HG03108 (cell line): ENCODE data around the gene PPME1.
"Not testable (repeated sequence)": the region's sequence is repeated elsewhere in the genome, so short reads cannot be mapped to it uniquely, and the experiment has no call there.

Source experiments
- ATAC-seq: cut with Tn5 transposase; IDR thresholded peaks from one replicate; pipeline ENCODE4 v1.9.1; 2021; ENCODE audit warnings: moderate library complexity; ENCODE audit not compliant: unreplicated experiment

The PPME1 gene

DNA sequence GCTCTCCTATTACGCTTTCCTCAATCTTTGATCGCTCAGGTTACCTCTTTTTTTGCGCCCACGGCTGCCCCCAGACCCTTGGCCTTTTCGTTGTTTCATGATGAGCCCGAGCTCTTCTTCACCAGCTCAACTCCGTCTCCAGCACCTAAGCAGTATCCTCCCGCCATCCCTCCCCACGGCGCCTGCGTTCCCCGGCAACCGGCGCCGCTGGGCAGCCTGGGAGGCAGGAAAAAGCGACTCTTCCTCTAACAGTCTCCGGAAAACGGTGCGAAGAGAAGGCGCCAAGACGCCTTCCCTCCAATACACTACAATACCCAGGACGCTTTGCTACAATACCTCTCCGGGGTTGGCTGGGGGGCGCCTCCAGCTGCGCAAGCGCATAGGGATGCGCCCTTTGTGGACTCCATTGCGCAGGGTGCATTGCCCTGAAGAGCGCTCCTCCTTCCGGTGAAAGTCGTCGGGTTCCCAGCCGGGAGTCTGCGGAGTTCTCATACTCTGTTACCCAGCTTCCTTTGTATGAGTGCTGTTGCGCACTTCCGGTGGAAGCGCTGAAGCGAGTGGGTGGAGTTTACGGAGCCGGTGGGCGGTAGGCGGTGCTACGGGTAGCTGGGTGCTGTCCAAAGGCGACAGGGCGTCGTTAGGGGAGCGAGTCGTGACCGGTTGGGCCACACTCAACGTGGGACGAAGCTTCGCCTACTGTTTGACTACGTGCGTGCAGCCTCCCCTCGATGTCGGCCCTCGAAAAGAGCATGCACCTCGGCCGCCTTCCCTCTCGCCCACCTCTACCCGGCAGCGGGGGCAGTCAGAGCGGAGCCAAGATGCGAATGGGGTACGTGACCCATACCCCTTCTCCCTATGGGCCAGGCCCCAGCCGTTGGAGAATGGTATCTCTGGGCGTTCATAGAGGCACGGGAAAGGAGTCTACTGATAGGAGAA is at the start of gene PPME1, which contains the start of gene C2CD3:
Gene PPME1 (plus strand): TSS at position 596 of the 936 bp plus-strand sequence. CDS start 133 bp downstream, at position 729.
Gene C2CD3 (minus strand): TSS at position 309 of the 936 bp plus-strand sequence. CDS start 210 bp downstream, at position 99.
- peak; percentile 95 for ATAC-seq

DNA sequence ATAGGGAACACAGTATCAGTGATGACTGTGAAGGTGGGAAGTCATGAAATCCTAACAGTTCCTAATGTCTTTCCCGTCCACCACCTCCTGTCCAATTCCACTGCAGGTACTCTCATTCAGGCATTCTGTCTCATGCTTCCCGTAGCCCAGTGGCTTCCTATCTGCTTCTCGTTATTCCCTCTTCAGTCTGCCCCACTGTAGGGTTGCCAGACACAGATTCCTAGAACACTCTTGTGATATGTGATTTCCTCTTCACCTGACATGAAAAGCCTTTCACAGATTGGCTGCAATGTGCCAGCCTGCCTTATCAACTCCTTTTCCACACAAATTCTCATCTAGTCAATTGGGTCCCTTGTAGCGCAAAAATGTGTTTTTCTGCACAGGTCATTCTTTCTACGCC is 49.3 kb upstream of the PPME1 start:
- no peak for ATAC-seq

- no peak for ATAC-seq
Measured at GRCh38 chr11:74123008-74123448, 48.1 kb upstream of the PPME1 start.

- not testable (repeated sequence) for ATAC-seq
Measured at GRCh38 chr11:74129121-74129520, 42.0 kb upstream of the PPME1 start.

- ATAC-seq: no peak
Measured at GRCh38 chr11:74132833-74133232, 38.3 kb upstream of the PPME1 start.

- no peak for ATAC-seq
Measured at GRCh38 chr11:74133436-74133835, 37.7 kb upstream of the PPME1 start.

- no peak for ATAC-seq
Measured at GRCh38 chr11:74134661-74135060, 36.4 kb upstream of the PPME1 start.

DNA sequence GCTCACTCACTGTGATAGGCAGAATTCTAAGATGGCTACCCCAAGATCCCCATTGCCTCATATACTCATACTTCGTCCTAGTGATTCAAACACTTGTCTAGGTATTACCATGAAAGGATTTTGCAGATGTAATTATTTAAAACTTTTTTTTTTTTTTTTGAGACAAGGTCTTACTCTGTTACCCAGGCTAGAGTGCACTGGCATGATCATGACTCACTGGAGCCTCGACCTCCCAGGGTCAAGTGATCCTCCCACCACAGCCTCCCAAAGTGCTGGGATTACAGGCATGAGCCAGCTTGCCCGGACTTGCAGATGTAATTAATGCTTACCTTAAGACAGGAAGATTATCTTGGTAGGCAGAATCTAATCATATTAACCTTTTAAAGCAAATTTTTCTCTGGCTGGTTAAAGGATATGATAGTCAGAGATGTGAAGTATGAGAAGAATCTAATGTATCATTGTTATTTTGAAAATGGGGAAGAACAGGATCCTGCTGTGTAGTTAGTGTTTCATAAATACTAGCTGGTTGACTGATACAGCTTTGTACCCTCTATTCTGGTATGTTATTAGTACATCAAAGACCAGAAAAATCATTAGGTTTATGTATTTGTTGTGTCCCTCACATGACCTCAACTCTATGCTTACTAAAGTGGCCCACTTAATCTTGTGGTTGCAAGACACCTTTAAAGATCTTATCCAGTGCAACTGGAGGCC is 35.8 kb upstream of the PPME1 start:
- no peak for ATAC-seq

DNA sequence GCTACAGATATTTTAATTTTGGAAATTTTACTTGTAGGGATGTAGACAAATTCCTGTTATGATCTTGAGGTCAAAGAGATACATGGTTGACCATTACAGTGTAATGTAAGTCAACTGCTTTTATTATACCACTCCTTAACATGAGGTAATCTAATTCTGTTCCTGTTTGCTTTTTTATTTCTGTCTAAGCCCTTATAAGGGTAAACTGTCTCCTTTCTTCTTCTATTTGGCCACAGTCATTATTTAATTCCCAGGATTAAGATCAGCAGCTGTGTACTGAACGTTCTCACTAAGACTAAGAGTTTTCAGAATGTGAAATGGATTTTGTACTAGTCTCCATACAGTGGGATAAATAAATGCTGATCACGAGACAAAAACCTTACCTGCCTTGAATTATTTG is 33.1 kb upstream of the PPME1 start:
- no peak for ATAC-seq

GRCh38 chr11:74138572-74138971 is 32.5 kb upstream of the PPME1 start:
- ATAC-seq: no peak

DNA sequence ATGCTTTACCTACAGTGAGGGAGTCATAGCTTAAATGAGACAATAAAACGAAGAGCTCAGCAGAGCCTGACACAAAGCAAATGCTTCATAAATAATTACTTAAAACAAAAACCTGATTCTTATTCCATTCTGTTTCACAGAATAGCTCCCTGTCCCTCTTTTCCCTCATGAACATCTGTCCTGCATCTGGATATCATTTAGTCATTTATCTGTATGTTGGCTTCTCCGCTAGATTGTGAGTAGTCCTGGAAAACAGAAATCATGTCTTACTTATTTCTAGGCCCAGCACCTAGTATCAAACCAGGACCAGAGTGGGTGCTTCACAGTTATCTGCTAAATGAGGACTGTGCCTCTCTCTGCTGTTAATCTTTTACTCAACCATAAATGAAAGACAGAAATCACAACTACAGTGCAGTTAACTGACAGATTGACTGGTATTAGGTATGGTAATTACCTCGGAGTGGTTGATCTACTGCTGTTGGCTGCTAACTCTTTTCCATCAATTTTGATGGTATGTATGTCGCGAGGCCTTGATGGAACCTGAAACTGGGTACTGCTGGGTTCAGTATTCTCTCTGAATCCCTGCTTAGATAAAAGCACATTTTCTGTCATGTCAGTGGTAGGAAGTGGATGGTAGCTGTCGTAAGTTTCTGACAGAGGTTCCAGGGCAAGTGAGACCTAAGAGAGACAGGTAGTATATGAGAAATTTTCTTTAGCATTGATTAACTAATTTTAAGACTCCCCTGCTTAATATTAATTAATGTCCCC is 31.8 kb upstream of the PPME1 start:
- ATAC-seq: no peak

GRCh38 chr11:74139919-74140431 is 31.1 kb upstream of the PPME1 start:
- ATAC-seq: not testable (repeated sequence)

- ATAC-seq: no peak
Measured at GRCh38 chr11:74141241-74141695, 29.8 kb upstream of the PPME1 start.

DNA sequence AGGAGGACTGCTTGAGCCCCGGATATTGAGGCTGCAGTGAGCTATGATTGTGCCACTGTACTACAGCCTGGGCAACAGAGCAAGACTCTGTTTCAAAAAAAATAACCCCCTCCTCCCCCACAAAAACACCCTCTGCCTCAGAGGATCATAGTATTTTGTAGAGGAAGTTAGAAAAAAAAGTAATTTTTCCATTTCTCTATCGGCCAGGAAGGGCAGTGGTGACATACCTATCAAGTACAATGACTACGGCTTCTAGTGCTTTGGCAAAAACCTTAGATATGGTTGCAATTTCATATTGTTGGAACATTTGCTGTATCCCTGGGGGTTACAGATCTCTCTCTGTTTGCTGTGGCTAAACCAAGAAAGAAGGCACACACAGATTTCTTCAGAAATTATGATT is 29.2 kb upstream of the PPME1 start:
- no peak for ATAC-seq

DNA sequence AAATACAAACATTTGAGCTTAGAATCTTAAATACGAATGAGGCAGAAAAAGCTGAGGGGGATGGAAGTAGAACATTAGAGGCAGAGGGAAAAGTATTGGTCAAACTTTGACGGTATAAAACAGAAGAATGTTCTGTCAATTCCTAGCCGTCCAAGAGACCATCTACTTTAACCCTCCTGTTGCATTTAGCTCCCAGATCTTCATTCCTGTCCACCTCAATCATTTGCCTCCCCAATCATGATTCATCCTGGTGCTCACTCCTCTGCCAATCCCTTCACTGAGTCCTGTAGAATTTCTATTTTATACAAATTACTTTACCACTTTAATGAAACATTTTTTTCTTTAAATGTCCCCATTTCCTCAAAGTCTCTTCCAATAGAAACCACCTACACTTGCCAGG is 28.5 kb upstream of the PPME1 start:
- ATAC-seq: no peak

DNA sequence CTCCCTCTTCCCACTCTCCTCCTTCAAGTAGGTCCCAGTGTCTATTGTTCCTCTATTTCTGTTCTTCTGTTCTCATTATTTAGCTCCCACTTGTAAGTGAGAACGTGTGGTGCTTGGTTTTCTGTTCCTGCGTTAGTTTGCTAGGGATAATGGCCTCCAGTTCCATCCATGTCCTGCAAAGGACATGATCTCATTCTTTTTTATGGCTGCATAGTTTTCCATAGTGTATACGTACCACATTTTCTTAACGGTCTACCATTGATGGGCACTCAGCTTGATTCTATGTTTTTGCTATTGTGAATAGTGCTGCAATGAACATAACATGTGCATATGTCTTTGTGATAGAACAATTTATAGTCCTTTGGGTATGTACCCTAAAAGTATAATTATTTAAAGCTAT is 26.5 kb upstream of the PPME1 start:
- ATAC-seq: no peak

DNA sequence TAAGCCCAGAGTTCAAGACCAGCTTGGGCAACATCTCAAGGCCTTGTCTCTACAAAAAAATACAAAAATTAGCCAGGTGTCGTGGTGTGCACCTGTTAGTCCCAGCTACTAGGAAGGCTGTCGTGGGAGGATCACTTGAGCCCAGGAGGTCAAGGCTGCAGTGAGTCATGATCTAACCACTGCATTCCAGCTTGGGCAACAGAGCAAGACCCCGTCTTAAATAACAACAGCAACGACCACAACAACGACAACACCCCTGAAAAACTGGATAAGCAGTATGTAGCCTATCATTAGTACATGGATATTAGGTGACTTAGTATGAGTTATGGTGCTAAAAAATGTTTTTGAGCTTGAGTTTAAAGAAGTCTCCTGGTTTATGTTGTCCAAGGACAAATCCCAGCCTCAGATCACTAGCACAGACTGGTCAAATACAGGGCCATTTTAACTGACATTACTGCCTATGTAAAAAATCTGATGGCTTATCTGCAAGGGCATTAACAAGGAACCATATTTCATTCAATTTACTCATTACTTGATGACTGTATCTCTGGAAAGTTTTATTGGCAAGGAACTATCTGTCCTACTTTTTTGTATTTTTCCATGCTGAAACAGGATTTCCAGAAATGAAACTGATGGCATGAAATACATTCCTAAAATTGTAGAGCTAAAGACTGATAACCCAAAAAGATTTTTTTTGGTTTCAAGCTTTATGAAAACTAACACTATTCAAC is 23.7 kb upstream of the PPME1 start:
- no peak for ATAC-seq

GRCh38 chr11:74153224-74153623 is 17.9 kb upstream of the PPME1 start:
- ATAC-seq: no peak

- no peak for ATAC-seq
Measured at GRCh38 chr11:74154620-74155281, 16.3 kb upstream of the PPME1 start.

GRCh38 chr11:74157169-74157568 is 13.9 kb upstream of the PPME1 start:
- no peak for ATAC-seq
